ENCODE measurements around the gene FBXO28.

Gene FBXO28

GRCh38 chr1:224096773-224097172 is 17.1 kb upstream of the FBXO28 start:
- H3K27ac ChIP-seq, result no peak overlapping the region
- no peak for TF ChIP-seq CTCF (conservative IDR thresholded peaks at IDR 0.05)

- no peak for TF ChIP-seq CTCF (conservative IDR thresholded peaks at IDR 0.05)
- H3K27ac ChIP-seq, result no peak overlapping the region
Observed at GRCh38 chr1:224098007-224098406, 15.9 kb upstream of the FBXO28 start.

- TF ChIP-seq CTCF (conservative IDR thresholded peaks at IDR 0.05), result peak; percentile 78
- peak overlapping the region; percentile 71 for H3K27ac ChIP-seq
Observed at GRCh38 chr1:224106568-224107281, 7.2 kb upstream of the FBXO28 start.

GRCh38 chr1:224107282-224107625 is 6.7 kb upstream of the FBXO28 start:
- peak overlapping the region; percentile 71 for H3K27ac ChIP-seq
- TF ChIP-seq CTCF (conservative IDR thresholded peaks at IDR 0.05), result no peak

- no peak for TF ChIP-seq CTCF (conservative IDR thresholded peaks at IDR 0.05)
- no peak overlapping the region for H3K27ac ChIP-seq
Observed at GRCh38 chr1:224108991-224109390, 4.9 kb upstream of the FBXO28 start.

- no peak for TF ChIP-seq CTCF (conservative IDR thresholded peaks at IDR 0.05)
- no peak overlapping the region for H3K27ac ChIP-seq
Observed at GRCh38 chr1:224109981-224110380, 3.9 kb upstream of the FBXO28 start.

- no peak for TF ChIP-seq CTCF (conservative IDR thresholded peaks at IDR 0.05)
- H3K27ac ChIP-seq, result peak overlapping the region; percentile 96
Observed at GRCh38 chr1:224113005-224113404, 906 bp upstream of the FBXO28 start.
